C4-2B (cell line): ENCODE measurements around the gene TBX21.

Experiments used
- H3K27ac ChIP-seq: fragments of 450-650 bp; 2 replicates; pipeline ENCODE4 v1.5.1; 2017
- ZFX ChIP-seq: fragments of 450-650 bp; IDR thresholded peaks from 2 replicates; pipeline ENCODE4 v1.6.1; 2017
- TF ChIP-seq, protein P1 (sequence below): fragments of 450-650 bp; conservative IDR thresholded peaks from 2 replicates; pipeline ENCODE4 v1.5.1; 2017; ENCODE audit warnings: mild to moderate bottlenecking

Gene TBX21

DNA sequence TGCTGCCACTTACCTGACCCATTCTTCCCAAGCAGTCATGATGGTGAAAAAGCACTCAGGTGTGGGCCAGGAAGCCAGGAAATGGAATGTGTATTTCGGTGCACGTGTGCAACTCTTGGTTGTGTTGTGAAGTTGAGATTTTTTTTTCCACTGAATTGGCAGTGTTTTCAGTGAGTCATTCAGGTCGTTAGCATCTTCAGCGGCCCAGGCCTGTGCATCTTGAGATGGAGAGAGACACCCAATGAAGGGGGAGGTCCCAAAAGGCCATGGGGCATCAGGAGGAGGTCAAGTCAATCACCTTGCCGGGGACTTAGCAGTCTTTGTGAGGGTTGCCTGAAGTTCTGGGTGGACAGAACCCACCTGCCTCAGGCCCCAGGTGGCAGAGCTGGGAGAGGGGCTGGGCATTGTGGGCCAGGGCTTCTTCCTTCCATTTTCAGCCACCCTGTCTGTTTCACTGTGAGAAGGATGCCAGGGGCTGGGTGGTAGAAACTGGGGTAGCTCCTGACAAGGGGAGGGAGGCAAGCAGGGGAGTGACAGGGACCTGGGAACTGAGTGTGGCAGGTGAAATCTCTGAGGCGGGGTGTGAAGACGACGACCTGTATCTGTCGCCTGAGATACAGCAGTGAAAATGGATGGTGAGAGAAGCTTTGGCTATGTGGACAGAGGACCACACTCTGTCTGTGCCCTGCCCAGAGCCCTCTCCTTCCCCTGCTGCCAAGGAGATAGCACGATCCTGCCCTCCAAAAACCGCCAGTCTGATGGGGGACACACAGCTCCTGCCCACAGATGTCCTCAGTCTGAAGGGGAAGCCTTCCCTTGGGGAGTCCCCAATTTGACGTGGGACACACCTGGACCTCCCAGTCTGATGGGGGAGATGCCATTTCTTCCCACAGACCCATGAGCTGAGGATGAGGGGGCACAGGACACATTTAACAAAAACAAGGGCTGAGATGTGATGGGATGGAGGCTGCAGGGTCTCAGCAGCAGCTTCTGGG, 27.2 kb upstream of the TBX21 start:
- TF ChIP-seq ZFX: no peak
- TF ChIP-seq, protein P1, sequence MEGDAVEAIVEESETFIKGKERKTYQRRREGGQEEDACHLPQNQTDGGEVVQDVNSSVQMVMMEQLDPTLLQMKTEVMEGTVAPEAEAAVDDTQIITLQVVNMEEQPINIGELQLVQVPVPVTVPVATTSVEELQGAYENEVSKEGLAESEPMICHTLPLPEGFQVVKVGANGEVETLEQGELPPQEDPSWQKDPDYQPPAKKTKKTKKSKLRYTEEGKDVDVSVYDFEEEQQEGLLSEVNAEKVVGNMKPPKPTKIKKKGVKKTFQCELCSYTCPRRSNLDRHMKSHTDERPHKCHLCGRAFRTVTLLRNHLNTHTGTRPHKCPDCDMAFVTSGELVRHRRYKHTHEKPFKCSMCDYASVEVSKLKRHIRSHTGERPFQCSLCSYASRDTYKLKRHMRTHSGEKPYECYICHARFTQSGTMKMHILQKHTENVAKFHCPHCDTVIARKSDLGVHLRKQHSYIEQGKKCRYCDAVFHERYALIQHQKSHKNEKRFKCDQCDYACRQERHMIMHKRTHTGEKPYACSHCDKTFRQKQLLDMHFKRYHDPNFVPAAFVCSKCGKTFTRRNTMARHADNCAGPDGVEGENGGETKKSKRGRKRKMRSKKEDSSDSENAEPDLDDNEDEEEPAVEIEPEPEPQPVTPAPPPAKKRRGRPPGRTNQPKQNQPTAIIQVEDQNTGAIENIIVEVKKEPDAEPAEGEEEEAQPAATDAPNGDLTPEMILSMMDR: no peak
- H3K27ac ChIP-seq: no peak overlapping the region

DNA sequence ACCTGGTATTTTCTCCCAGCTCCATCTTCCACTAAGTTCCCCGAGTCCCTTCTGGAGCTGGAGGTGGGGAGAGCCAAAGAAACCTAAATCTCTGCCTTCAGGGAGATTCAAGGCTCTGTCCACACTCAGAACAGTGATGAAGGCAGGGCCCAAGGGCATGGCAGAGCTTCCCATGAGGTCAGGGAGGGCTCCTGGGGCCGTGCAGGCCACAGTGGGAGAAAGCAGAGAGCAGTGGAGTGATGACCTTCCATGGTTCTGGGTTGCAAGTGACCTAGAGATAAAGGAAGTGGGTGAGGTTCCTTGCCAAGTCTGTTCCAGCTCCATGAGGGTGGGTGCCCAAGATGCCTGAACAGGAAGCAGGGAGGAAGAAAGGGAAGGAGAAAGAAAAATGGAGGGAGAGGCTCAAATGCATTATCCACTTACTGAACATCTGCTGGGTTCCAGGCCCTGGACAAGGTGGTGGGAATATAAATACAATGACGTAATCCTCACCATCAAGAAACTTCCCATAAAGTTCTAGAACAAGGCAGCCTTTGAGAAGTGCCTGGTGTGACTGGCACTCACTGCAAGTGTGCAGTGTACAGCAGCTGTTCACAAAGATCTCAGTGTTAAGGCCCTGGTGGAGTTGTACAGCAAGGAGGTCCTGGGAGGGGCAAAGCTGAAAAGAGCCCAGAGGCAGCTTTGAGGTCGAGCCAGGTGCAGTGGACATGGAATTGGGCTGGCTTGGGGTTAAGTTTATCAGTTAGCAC, 25.8 kb upstream of the TBX21 start:
- H3K27ac ChIP-seq: no peak overlapping the region
- TF ChIP-seq ZFX: no peak
- TF ChIP-seq, protein P1: no peak

DNA sequence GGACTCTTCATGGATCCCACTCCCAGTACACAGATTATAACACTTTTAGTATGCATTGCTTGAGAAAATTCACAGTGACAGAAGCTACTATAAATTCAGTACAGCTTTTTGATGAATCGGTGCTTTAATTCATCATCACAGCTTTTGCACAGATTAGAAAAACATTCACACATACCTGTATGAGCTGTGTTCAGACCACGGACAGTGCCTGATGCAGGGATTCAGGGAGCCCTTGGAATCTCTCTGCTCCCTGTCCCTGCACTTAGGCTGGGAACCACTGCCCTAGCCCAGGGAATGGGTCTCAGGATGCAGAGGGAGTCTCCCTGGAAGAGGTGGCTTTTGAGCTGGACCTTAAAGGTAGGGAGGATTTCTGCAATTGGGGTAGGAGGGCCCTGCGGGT, 25.2 kb upstream of the TBX21 start:
- TF ChIP-seq, protein P1: no peak
- no peak for TF ChIP-seq ZFX
- H3K27ac ChIP-seq: no peak overlapping the region

DNA sequence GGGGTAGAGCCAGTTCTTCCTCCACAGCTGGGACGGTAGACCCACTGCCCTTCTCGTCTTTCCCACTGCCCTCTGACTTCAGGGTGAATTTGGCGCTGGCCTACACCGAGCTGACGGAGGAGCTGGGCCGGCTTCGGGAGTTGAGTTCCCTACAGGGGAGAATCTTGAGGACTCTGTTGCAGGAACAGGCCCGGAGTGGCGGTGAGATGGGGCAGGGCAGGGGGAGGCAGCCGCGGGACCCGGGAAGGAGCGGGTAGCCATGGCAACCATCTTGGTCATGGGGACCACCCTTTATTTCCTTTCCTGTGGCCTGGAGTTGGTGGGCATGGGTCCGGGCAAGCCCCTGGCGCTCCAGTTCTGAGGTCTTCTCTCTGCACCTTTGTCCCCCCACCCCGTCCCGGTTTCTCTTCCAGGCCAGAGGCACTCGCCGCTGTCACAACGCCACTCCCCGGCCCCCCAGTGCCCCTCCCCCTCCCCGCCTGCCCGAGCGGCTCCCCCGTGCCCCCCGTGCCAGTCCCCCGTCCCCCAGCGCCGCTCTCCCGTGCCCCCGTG, 24.6 kb upstream of the TBX21 start:
- H3K27ac ChIP-seq: no peak overlapping the region
- TF ChIP-seq, protein P1: no peak
- TF ChIP-seq ZFX: no peak

DNA sequence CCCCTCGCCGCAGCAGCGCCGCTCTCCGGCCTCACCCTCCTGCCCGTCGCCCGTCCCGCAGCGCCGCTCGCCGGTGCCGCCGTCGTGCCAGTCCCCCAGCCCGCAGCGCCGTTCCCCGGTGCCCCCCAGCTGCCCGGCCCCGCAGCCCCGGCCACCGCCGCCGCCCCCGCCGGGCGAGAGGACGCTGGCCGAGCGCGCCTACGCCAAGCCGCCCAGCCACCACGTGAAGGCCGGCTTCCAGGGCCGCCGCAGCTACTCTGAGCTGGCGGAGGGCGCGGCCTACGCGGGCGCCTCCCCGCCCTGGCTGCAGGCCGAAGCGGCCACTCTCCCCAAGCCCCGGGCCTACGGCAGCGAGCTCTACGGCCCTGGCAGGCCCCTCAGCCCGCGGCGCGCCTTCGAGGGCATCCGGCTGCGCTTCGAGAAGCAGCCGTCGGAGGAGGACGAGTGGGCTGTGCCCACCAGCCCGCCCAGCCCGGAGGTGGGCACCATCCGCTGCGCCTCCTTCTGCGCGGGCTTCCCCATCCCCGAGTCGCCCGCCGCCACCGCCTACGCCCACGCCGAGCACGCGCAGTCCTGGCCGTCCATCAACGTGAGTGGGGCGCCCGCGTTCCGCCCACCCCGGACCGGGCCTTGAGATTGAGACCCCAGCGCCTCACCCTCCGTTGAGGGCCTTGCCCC, 24.0 kb upstream of the TBX21 start:
- no peak overlapping the region for H3K27ac ChIP-seq
- no peak for TF ChIP-seq ZFX
- TF ChIP-seq, protein P1: no peak

DNA sequence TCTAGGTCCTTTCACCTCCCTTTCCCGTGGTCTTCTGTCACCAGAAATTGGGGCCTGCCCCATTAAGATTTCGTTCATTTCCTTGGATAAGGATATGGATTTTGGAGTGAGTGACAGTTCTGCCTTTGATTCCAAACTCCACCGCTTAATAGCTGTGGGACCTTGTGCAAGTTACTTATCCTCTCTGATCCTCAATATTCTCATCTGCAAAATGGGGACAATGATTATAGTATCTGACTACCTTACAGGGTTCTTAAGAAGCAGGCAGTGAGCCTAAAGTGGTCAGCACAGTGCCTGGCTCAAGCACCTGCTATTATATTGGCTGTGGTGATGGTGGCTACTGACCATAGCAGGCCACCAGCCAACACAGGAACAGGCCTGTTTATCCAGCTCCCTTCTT, 23.4 kb upstream of the TBX21 start:
- no peak overlapping the region for H3K27ac ChIP-seq
- no peak for TF ChIP-seq ZFX
- TF ChIP-seq, protein P1: no peak
